Measurements from ENCODE around the gene SYNGR2. TPM values are rescaled to one million over a fixed set of nuclear protein-coding genes. Genes with fewer than 3 reads are reported as not detected.
"Not testable (repeated sequence)": the region's sequence is repeated elsewhere in the genome, so short reads cannot be mapped to it uniquely, and the experiment has no call there.

SYNGR2 gene
- total RNA-seq, 3 donors from 2014 or later = 90.4 to 202 (median 196) TPM

- no peak for ATAC-seq
- H3K36me3 ChIP-seq (ENCODE audit: low read depth) = no peaks in the 10 kb centered on the region
- TF ChIP-seq, protein P1, sequence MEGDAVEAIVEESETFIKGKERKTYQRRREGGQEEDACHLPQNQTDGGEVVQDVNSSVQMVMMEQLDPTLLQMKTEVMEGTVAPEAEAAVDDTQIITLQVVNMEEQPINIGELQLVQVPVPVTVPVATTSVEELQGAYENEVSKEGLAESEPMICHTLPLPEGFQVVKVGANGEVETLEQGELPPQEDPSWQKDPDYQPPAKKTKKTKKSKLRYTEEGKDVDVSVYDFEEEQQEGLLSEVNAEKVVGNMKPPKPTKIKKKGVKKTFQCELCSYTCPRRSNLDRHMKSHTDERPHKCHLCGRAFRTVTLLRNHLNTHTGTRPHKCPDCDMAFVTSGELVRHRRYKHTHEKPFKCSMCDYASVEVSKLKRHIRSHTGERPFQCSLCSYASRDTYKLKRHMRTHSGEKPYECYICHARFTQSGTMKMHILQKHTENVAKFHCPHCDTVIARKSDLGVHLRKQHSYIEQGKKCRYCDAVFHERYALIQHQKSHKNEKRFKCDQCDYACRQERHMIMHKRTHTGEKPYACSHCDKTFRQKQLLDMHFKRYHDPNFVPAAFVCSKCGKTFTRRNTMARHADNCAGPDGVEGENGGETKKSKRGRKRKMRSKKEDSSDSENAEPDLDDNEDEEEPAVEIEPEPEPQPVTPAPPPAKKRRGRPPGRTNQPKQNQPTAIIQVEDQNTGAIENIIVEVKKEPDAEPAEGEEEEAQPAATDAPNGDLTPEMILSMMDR (IDR thresholded peaks at IDR 0.05) = no peak
- DNase-seq = peak in 1 of 3 donors; percentile 37
- H3K9me3 ChIP-seq = no peaks in the 10 kb centered on the region
- H3K4me1 ChIP-seq (ENCODE audit: low read depth) = peaks cover 35% of the 10 kb centered on the region
- H3K4me3 ChIP-seq = no peak overlapping the region
- intact Hi-C loops (cut with DNase I, micrococcal nuclease) = no loop called here
These were observed 33.4 kb upstream of the SYNGR2 start for GRCh38 chr17:78134899-78135385.

- no peak for DNase-seq
- intact Hi-C loops (cut with DNase I, micrococcal nuclease) = no loop called here
- Histone ChIP-seq H3K4me3 (no peak overlapping the region), H3K9me3 (no peaks in the 10 kb centered on the region), H3K4me1 (ENCODE audit: low read depth) (peaks cover 42% of the 10 kb centered on the region), H3K36me3 (ENCODE audit: low read depth) (no peaks in the 10 kb centered on the region)
- ATAC-seq = no peak
- TF ChIP-seq, protein P1 (IDR thresholded peaks at IDR 0.05) = no peak
These were observed 32.4 kb upstream of the SYNGR2 start for GRCh38 chr17:78135858-78136500.

DNA sequence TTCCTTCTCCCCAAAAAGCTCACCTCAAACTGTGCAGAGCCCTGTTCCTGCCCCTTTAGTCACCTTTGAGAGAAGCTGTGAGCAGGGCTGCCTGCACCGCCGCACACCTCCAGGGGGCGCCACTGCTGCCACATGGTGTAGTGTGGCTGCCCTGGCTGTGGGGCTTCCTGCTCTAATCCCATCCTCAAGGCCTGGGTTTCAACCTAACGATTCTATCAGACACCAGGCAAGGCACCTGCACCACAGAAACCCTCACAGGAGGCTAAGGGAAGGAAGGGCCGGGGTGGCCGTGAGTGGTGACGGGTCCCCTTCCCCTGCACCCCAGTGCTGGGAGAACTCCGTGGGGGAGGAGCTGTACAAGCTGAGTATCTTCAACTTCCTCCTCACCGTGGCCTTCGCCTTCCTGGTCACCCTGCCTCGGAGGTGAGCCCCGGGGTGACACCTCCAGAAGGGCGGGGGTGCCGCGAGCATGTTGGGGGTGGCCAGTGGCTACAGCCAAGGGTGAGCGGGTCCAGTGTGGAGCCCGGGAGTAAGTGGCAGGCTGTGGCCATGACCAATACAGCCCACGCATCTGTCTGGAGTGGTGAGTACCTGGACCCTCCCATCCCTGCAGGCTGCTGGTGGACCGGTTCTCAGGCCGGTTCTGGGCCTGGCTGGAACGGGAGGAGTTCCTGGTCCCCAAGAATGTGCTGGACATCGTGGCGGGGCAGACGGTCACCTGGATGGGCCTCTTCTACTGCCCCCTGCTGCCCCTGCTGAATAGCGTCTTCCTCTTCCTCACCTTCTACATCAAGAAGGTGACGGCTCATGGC is 30.8 kb upstream of the SYNGR2 start:
- TF ChIP-seq, protein P1 (IDR thresholded peaks at IDR 0.05) = no peak
- ATAC-seq = no peak
- peak in 2 of 3 donors; percentile 60 to 76 for DNase-seq
- Histone ChIP-seq H3K4me1 (ENCODE audit: low read depth) (peaks cover 43% of the 10 kb centered on the region), H3K9me3 (no peaks in the 10 kb centered on the region), H3K36me3 (ENCODE audit: low read depth) (no peaks in the 10 kb centered on the region), H3K4me3 (no peak overlapping the region)
- intact Hi-C loops (cut with DNase I, micrococcal nuclease) = no loop called here

DNA sequence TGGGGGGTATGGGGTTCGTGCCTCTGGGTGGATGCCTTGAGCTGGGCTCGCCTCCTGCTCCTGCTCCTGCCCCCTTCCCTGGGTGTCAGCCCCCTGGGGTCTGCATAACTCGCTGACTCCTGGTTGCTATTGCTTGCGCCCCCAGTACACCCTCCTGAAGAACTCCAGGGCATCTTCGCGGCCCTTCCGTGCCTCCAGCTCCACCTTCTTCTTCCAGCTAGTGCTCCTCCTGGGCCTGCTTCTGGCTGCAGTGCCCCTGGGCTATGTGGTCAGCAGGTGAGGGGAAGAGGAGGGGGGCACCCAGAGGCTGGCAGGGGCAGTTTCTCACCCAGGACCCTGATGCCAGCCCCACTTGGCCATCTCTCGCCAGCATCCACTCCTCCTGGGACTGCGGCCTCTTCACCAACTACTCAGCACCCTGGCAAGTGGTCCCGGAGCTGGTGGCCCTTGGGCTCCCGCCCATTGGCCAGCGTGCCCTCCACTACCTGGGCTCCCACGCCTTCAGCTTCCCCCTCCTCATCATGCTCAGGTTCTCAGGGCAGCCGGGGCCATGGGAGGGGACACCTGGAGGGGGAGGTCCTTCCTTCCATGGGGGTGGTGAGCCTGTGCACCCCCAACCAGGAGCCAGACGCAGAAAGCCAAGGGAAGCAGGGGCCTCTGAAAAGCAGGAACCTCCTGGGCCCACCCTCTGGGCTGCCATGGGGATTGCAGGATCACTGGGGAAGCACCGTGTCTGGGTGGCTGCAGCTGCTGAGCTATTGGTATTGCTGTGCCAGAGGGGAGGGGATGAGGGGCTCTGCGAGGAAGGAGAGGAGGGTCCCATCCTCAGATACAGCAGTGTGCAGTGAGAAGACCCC is 29.9 kb upstream of the SYNGR2 start:
- no peak for ATAC-seq
- no peaks in the 10 kb centered on the region for H3K36me3 ChIP-seq (ENCODE audit: low read depth)
- H3K4me1 ChIP-seq (ENCODE audit: low read depth) = peaks cover 36% of the 10 kb centered on the region
- H3K4me3 ChIP-seq = no peak overlapping the region
- no peak for DNase-seq
- H3K9me3 ChIP-seq = no peaks in the 10 kb centered on the region
- intact Hi-C loops (cut with DNase I, micrococcal nuclease) = no loop called here
- TF ChIP-seq, protein P1 (IDR thresholded peaks at IDR 0.05) = no peak

DNA sequence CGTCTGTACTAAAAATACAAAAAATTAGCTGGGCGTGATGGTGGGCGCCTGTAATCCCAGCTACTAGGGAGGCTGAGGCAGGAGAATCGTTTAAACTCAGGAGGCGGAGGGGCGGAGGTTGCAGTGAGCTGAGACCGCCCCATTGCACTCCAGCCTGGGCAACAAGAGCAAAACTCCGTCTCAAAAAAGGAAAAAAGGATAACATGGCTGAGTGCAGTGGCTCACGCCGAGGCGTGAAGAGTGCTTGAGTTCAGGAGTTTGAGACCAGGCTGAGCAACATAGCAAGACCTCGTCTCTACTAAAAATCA is 28.6 kb upstream of the SYNGR2 start:
- peaks cover 46% of the 10 kb centered on the region for H3K4me1 ChIP-seq (ENCODE audit: low read depth)
- ATAC-seq; intact Hi-C loops (cut with DNase I, micrococcal nuclease); H3K9me3 ChIP-seq; H3K36me3 ChIP-seq (ENCODE audit: low read depth); DNase-seq; H3K4me3 ChIP-seq: not testable (repeated sequence)

Measured in mucosa of descending colon (tissue), 3 donors.